ACHN (cell line): ENCODE data around the gene PLEKHG3.

Source experiments
- DNase-seq: peaks from one replicate; pipeline ENCODE4 v3.0.0-alpha.2; 2015
- in situ Hi-C: cut with HindIII; loops from 2 replicates; pipeline ENCODE4 v1.10.0; 2017; ENCODE audit warnings: low sequenced_read_pairs, low pct_ligation_motif_present, low pct_unique_long_range_greater_than_20kb

The PLEKHG3 gene

DNA sequence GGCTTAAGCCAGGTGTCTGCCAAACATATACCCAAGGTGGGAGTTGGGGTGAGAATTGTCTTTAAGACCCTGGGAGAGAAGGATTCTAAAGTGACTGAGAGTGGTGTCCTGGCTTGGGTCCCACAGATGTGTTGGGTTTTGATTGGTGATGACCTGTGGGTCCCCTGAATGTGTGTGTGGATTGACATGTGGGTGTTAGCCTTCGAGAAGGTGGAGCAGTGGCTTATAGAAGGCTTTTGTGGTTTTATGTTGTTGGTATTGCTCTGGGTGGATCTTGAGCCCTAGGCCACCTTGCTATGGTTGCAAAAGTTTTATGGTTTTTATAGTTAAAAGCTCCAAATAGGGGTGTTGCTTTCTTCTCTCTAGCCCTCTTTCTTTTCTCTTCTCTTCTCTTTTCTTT, 29.7 kb downstream of the PLEKHG3 start:
- no peak for DNase-seq
- in situ Hi-C loops = no loop called here

- DNase-seq = no peak
- in situ Hi-C loops = no loop called here
These were observed 30.8 kb downstream of the PLEKHG3 start for GRCh38 chr14:64734990-64735389.

DNA sequence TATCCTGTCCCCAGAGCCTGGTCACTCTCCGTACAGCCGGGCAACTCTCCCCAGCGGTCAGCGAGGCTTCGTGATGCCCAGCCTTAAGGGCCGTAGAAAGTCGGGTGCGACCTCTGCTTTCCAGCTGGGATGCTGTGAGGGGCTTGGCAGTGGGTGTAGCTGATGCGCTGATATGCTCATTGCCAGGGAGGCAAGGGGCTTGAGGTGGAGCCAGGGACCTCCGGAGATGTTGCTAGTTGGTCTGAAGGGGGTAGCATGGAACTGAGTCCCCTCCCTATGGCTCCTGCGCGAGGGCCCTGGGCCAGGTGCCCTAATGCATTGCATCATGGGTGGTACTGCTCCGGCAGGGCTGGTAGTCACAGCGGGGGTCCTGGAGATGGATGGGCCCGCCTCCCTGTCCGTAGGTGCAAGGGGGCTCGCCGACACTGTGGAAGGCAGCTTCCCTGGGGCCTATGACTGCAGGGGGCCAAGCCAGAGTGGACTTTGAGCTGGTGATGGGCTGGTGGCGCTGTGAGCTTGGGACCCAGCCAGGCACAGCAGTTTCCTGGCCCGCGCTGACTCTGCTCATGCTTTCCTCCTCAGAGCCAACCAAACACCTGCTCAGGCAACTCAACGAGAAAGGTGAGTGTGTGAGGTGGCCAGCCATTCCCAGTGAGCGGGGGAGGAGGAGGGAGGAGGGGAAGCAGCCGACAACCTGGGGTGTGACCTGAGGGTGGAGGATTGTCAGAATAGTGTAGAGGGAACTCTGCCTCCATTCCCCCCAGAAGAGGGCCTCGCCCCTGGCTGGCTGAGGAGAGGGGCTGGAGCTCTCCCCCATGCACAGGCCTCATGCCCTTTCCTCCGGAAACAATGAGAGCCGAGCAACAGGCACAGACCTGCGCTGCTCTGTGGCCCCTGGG, 32.3 kb downstream of the PLEKHG3 start:
- no peak for DNase-seq
- in situ Hi-C loops = no loop called here

DNA sequence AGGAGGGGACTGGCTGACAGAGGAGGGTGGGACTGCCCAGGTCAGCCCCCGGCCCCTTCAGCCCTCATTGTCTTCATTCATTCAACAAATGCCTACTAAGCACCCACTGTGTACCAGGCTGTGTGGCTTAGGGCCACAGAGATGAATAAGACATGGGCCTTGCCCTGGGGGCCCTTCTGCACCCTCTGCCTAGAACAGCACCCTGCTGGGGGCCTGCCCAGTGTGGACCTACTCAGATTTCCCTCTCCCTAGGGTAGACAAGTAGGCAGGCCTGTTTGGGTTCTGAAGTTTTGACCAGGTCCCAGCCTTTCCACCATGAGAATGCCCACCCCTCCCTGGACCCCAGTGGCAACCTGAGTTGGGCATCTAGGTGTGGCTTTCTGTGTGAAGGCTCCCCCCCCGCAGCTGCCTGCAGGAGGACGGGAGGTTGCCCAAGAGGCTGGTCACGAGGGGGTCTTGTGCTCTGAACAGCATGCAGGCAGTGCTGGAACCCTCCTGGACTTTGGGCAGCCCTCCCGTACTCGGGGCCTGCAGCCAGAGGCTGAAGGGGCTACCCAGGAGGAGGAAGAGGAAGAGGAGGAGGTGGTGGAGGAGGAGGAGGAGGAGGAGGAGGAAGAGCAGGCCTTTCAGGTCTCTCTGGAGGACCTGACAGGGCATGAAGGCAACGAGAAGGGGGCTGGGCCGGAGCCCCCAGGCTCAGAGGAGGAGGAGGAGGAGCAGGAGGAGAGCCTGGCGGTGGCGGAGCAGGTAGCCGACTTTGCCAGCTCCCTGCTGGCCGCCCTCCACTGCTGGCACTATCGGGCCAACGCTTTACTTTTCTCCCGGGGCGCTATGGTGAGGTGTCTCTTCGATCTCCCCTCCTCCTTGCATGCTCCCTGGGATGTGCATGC, 33.4 kb downstream of the PLEKHG3 start:
- DNase-seq = no peak
- in situ Hi-C loops = no loop called here

DNA sequence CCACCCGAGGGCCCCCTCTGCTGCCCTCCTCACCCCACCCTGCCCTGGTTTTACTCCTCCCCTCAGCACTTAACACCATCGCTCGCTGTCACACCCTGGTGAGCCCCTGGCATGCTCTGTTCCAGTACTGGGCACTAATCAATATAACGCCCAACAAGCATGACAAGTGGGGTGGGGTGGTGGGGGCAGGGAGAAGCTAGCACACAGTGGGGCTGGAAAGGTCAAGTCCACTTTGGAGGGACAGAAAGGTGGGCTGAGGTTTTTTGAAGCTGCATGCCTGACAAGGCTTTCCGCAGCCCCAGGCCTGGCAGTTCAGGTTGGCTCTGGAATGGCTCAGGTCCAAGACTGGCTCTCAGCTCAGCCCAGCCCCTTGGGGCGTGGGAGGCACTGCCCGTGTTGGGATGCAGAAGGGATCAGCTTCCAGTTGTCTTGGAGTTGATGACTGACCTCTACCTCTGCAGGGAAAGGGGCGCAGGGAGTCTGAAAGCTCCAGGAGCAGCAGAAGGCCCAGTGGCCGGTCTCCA, 34.1 kb downstream of the PLEKHG3 start:
- DNase-seq = no peak
- in situ Hi-C loops = no loop called here

DNA sequence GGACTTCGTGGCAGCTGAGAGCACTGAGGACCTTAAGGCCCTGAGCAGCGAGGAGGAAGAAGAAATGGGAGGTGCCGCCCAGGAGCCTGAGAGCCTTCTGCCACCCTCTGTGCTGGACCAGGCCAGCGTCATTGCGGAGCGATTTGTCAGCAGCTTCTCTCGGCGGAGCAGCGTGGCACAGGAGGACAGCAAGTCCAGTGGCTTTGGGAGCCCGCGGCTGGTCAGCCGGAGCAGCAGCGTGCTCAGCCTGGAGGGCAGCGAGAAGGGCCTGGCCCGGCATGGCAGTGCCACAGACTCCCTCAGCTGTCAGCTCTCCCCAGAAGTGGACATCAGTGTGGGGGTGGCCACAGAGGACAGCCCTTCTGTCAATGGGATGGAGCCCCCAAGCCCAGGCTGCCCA, 37.0 kb downstream of the PLEKHG3 start:
- in situ Hi-C loops = no loop called here
- no peak for DNase-seq

DNA sequence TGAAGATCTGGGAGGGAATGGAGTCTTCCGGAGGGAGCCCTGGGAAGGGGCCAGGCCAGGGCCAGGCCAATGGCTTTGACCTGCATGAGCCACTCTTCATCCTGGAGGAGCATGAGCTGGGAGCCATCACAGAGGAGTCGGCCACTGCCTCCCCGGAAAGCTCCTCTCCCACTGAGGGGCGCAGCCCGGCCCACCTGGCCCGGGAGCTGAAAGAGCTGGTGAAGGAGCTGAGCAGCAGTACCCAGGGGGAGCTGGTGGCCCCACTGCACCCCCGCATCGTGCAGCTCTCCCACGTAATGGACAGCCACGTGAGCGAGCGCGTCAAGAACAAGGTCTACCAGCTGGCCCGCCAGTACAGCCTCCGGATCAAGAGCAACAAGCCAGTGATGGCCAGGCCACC, 37.7 kb downstream of the PLEKHG3 start:
- DNase-seq = no peak
- in situ Hi-C loops = no loop called here

DNA sequence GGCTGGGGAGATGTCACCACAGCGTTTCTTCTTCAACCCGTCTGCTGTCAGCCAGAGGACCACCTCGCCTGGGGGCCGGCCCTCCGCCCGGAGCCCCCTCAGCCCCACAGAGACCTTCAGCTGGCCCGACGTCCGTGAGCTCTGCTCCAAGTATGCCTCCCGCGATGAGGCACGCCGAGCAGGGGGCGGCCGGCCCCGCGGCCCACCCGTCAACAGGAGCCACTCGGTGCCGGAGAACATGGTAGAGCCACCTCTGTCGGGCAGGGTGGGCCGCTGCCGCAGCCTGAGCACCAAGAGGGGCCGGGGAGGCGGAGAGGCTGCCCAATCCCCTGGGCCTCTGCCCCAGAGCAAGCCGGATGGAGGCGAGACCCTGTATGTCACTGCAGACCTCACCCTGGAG, 38.8 kb downstream of the PLEKHG3 start:
- in situ Hi-C loops = no loop called here
- no peak for DNase-seq

- DNase-seq = peak; percentile 10
- in situ Hi-C loops = no loop called here
These were observed 41.4 kb downstream of the PLEKHG3 start for GRCh38 chr14:64745511-64746091.

DNA sequence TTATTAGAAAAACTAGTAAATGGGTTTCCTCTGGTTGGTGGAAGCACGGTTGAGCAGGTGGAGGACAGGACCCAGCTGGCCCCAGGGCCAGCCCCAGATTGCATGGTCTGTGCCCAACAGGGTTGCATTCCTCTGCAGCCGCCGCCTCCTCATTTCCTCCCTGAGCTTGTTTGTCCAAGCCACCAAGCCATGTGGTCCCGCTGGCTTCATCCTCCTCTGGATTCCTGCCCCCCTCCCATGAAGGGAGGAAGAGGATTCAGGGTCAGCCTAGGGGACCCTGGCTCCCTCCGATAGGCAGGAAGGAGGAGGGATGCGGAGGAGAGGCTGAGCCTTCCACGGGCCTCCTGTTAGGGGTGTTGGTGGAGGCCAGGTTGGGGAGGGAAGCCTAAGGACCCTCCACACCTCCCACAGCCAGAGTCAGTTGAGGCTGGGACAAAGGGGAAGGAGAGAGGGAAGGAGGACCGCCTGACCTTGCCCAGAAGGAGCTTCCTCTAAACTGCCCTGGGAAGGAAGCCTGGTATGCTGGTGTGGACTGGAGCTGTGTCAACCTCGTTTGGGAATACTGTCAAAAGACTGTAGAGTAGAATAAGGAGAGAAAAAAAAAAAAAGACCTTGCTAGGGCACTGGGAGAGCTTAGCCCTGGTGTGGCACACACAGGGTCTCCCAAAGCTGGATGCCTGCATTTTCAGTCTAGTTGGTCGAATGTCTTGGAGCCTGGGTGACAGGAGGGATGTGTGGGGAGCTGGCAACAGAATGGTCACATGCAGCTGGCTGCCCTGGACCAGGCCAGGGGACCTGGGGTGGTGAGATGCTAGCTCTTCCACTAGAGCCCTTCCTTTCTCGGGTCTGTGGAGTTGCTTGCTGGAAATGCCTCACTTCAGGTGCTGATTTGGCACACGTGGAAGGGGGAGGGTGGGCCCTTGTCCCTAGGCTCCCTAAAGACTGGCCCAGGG, 42.4 kb downstream of the PLEKHG3 start:
- in situ Hi-C loops = no loop called here
- no peak for DNase-seq

DNA sequence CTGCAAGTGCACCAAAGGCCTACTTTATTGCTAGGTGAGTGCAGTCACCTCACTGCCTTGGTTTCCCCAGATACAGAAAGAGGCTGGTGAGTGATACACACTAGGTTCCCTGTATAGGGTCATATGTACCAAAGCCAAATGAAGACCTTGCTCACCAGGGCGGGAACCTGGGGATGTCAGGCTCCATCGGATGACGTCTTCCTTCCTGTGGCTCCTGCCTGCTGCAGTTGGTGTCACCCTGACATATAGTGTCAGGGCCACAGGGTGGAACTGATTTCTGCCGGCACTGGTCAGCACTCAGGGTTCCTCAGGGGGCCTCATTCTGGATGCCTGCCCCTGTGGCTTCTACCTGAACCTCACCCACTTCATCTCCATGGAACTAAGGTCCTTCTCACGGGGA, 43.1 kb downstream of the PLEKHG3 start:
- in situ Hi-C loops = no loop called here
- no peak for DNase-seq

DNA sequence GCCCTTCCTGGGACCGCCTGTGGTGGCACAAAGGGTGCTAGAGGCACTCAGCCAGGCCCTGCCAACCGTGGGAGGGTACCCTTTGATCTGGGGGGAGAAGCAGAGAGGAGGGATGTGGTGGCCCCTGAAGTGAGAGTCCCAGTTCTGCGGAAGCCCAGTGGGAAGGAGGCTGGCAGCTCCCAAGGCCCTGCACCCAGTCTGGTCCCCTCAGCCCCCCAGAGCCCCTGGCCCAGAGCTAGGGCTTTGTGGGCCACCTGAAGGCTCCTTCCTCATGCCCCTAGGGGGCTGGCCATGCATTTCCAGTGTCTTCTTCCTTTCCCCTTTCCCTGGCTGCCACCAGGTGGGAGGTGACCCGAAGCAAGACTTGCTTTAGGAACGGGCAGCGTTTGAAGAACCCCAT, 44.3 kb downstream of the PLEKHG3 start:
- in situ Hi-C loops = no loop called here
- no peak for DNase-seq

DNA sequence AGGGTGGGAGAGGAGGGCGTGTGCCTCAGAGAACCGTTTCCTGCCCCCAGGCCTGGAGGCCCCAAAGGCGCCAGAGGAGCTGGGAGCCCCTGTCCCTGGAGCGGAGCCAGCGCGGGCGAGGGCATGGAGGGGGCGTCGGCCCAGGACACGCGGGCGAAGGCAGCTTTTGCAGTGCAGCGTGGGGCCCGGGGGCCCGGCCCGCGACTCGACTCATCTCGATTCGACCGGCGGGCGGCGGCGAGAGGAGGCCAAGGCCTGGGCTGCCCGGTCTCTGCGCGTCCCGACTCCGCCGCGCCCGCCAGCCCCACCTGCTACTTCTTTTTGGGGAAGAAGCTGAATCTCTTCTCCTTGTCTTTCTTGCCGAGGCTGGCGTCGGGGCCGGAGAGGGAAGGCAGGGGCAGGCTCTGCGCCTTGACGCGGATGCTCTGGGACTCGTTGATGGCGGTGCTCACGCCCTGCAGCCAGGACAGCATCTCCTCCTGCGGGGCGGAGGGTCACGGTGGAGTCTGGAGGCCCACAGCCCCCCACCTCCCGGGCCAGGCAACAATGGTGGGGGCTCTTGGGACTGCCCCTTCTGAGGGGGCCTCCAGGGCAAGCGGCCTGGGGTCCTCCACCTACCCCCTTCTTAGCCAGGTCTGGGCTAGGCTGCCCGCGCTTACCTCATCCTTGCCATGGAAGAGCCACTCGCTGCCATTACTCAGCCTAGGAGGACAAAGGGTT, 44.9 kb downstream of the PLEKHG3 start:
- in situ Hi-C loops = no loop called here
- no peak for DNase-seq

DNA sequence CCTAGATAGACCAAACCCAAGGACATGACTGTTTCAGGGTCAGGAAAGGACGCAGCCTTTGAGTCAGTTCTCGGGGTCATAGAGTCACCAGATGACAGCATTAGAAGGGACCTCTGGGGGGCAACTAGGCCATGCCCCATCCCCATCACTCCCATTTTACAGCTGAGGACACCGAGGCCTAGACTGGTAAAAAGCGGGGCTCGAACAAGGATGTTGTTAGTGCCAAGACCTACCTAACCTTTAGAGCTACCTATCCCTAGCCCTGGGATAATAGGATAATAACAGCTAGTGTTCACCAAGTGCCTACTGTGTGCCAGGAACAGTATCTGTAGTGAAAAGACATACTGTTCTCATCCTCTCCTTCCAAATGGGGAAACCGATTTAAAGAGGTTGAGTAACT, 48.7 kb downstream of the PLEKHG3 start:
- in situ Hi-C loops = no loop called here
- DNase-seq = no peak

GRCh38 chr14:64753374-64753773, 49.1 kb downstream of the PLEKHG3 start:
- no peak for DNase-seq
- in situ Hi-C loops = no loop called here

DNA sequence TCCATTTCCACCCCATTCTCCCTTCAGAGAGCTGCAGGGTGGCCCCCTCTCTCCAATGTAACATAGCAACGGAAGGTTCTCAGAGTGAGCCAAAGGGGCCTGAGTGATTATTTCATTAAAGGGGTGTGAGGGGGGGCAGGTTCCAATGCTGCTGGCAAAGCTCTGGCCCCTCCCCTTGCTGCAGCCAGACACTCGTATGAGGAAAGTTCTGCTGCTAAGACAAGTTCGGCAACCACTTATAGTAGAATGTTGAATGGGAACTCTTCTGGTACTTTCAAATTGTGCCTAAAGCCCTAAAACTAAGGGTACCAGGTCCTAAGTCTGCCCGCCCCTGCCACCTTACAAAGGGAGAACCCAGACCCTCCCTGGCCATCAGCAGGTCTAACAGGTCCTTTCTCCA, 49.8 kb downstream of the PLEKHG3 start:
- DNase-seq = no peak
- in situ Hi-C loops = no loop called here

- no peak for DNase-seq
- in situ Hi-C loops = no loop called here
These were observed 50.5 kb downstream of the PLEKHG3 start for GRCh38 chr14:64754685-64755084.
